H9 (cell line): ENCODE measurements around the gene SERPINC1. TPM values are rescaled to one million over a fixed set of nuclear protein-coding genes. Genes with fewer than 3 reads are reported as not detected.

Experiments
- DNase-seq: peaks from one replicate; pipeline ENCODE4 v3.0.0-alpha.2; 2017
- H2AFZ ChIP-seq: one replicate; pipeline ENCODE4 v1.6.1; 2013; ENCODE audit warnings: mild to moderate bottlenecking, low read length, control low read depth, moderate library complexity
- H2AK5ac ChIP-seq: 2 replicates; pipeline ENCODE4 v1.6.1; 2013; ENCODE audit warnings: low read length, control low read depth, mixed read lengths; ENCODE audit not compliant: insufficient read length
- H2BK120ac ChIP-seq: one replicate; pipeline ENCODE4 v1.6.1; 2013; ENCODE audit warnings: low read depth, mild to moderate bottlenecking, low read length, control low read depth, inconsistent platforms; ENCODE audit not compliant: poor library complexity, severe bottlenecking
- H2BK12ac ChIP-seq: 2 replicates; pipeline ENCODE4 v1.6.1; 2013; ENCODE audit warnings: low read length, control low read depth, mixed read lengths, low read depth; ENCODE audit not compliant: insufficient read length
- H2BK15ac ChIP-seq: 2 replicates; pipeline ENCODE4 v1.6.1; 2013; ENCODE audit warnings: low read depth, low read length, control low read depth
- H2BK20ac ChIP-seq: one replicate; pipeline ENCODE4 v1.6.1; 2013; ENCODE audit warnings: low read depth, mild to moderate bottlenecking, low read length, control low read depth, inconsistent platforms; ENCODE audit not compliant: poor library complexity, severe bottlenecking
- H2BK5ac ChIP-seq: 2 replicates; pipeline ENCODE4 v1.6.1; 2013; ENCODE audit warnings: low read length, control low read depth, mixed read lengths; ENCODE audit not compliant: insufficient read length
- H3K14ac ChIP-seq: 2 replicates; pipeline ENCODE4 v1.6.1; 2013; ENCODE audit warnings: low read length, control low read depth; ENCODE audit not compliant: insufficient read depth
- H3K18ac ChIP-seq: 2 replicates; pipeline ENCODE4 v1.6.1; 2013; ENCODE audit warnings: low read depth, mild to moderate bottlenecking, mixed read lengths, low read length, control low read depth; ENCODE audit not compliant: insufficient read length
- H3K23ac ChIP-seq: 2 replicates; pipeline ENCODE4 v1.6.1; 2013; ENCODE audit warnings: low read length, control low read depth, mixed read lengths, low read depth; ENCODE audit not compliant: insufficient read length
- H3K23me2 ChIP-seq: 2 replicates; pipeline ENCODE4 v1.6.1; 2013; ENCODE audit warnings: low read depth, mild to moderate bottlenecking, mixed read lengths, low read length, control low read depth; ENCODE audit not compliant: insufficient read length, poor library complexity, severe bottlenecking
- H3K27ac ChIP-seq: 2 replicates; pipeline ENCODE4 v1.5.1; 2013; ENCODE audit warnings: low read length, control low read depth, mixed read lengths, low read depth; ENCODE audit not compliant: insufficient read length
- H3K27me3 ChIP-seq: 2 replicates; pipeline ENCODE4 v1.6.1; 2013; ENCODE audit warnings: low read length, control low read depth, inconsistent platforms; ENCODE audit not compliant: insufficient read depth
- H3K4ac ChIP-seq: 2 replicates; pipeline ENCODE4 v1.6.1; 2013; ENCODE audit warnings: low read depth, mild to moderate bottlenecking, control low read depth, inconsistent platforms, low read length, moderate library complexity
- H3K4me1 ChIP-seq: 2 replicates; pipeline ENCODE4 v1.6.1; 2013; ENCODE audit warnings: low read length, control low read depth, inconsistent platforms; ENCODE audit not compliant: insufficient read depth
- H3K4me2 ChIP-seq: 2 replicates; pipeline ENCODE4 v1.6.1; 2013; ENCODE audit warnings: low read length, control low read depth, mixed read lengths; ENCODE audit not compliant: insufficient read length, insufficient read depth
- H3K56ac ChIP-seq: 2 replicates; pipeline ENCODE4 v1.6.1; 2013; ENCODE audit warnings: low read depth, mild to moderate bottlenecking, mixed read lengths, low read length, control low read depth; ENCODE audit not compliant: insufficient read length
- H3K79me1 ChIP-seq: 2 replicates; pipeline ENCODE4 v1.6.1; 2013; ENCODE audit warnings: low read depth, mild to moderate bottlenecking, moderate library complexity, low read length, control low read depth, inconsistent platforms; ENCODE audit not compliant: insufficient read depth, poor library complexity, severe bottlenecking
- H3K79me2 ChIP-seq: 2 replicates; pipeline ENCODE4 v1.6.1; 2013; ENCODE audit warnings: low read length, control low read depth, inconsistent platforms; ENCODE audit not compliant: insufficient read depth
- H3K9ac ChIP-seq: 2 replicates; pipeline ENCODE4 v1.6.1; 2013; ENCODE audit warnings: low read length, control low read depth, mixed read lengths; ENCODE audit not compliant: insufficient read length; ENCODE audit errors: extremely low read depth
- H3K9me3 ChIP-seq: one replicate; pipeline ENCODE4 v1.6.1; 2013; ENCODE audit warnings: low read depth, low read length, inconsistent platforms; ENCODE audit not compliant: control insufficient read depth
- H3T11ph ChIP-seq: one replicate; pipeline ENCODE4 v1.6.1; 2013; ENCODE audit warnings: mild to moderate bottlenecking, low read length, control low read depth, inconsistent platforms
- H4K20me1 ChIP-seq: one replicate; pipeline ENCODE4 v1.6.1; 2013; ENCODE audit not compliant: control insufficient read depth, insufficient read length, insufficient read depth
- H4K5ac ChIP-seq: 2 replicates; pipeline ENCODE4 v1.6.1; 2013; ENCODE audit warnings: low read depth, mild to moderate bottlenecking, mixed read lengths, low read length, control low read depth; ENCODE audit not compliant: insufficient read length
- H4K8ac ChIP-seq: replicated peaks from 2 replicates; pipeline ENCODE4 v1.6.1; 2013; ENCODE audit warnings: low read length, control low read depth, mixed read lengths, low read depth; ENCODE audit not compliant: insufficient read length
- H4K91ac ChIP-seq: 2 replicates; pipeline ENCODE4 v1.6.1; 2013; ENCODE audit warnings: low read depth, mild to moderate bottlenecking, moderate library complexity, mixed read lengths, low read length, control low read depth; ENCODE audit not compliant: insufficient read length
- H3K27ac Mint-ChIP-seq, 3 experiments: 2 replicates in 2 of 3; 3 replicates in 1 of 3; pipeline ENCODE4 v1.8.0; 2020 to 2021; ENCODE audit warnings: mixed read lengths in 3 of 3, mild to moderate bottlenecking in 1 of 3, moderate library complexity in 1 of 3
- H3K27me3 Mint-ChIP-seq: 2 replicates; pipeline ENCODE4 v1.8.0; 2021; ENCODE audit warnings: low read depth, mild to moderate bottlenecking, moderate library complexity, mixed read lengths
- H3K36me3 Mint-ChIP-seq, 3 experiments: 2 replicates in 2 of 3; 3 replicates in 1 of 3; pipeline ENCODE4 v1.8.0; 2020 to 2021; ENCODE audit warnings: low read depth in 3 of 3, mixed read lengths in 3 of 3; ENCODE audit not compliant: insufficient read depth in 1 of 3
- H3K4me1 Mint-ChIP-seq, 2 experiments: 2 replicates each; pipeline ENCODE4 v1.8.0; 2020; ENCODE audit warnings: mixed read lengths in 2 of 2
- H3K4me3 Mint-ChIP-seq, 2 experiments: 2 replicates in 1 of 2; 3 replicates in 1 of 2; pipeline ENCODE4 v1.8.0; 2020 to 2021; ENCODE audit warnings: mild to moderate bottlenecking in 2 of 2, mixed read lengths in 2 of 2, moderate library complexity in 1 of 2
- H3K9me3 Mint-ChIP-seq, 2 experiments: 2 replicates in 1 of 2; 3 replicates in 1 of 2; pipeline ENCODE4 v1.8.0; 2020; ENCODE audit warnings: mild to moderate bottlenecking in 2 of 2, mixed read lengths in 2 of 2, moderate library complexity in 1 of 2
- WGBS: extraction: QIAGEN DNeasy Blood & Tissue Kit; methylation state at CpG from one replicate; pipeline ENCODE4 v1.1.7; 2013; ENCODE audit warnings: missing lambda C conversion rate, low lambda C conversion rate, mixed read lengths; ENCODE audit not compliant: insufficient read length; ENCODE audit errors: extremely low coverage; 5-methylcytosine and 5-hydroxymethylcytosine counted together
- total RNA-seq: library from RNA; stranded (reverse); gene quantifications from 2 replicates; pipeline ENCODE4 v1.2.1, GENCODE V29; 2021
- TF ChIP-seq, protein P1 (sequence below): fragments of 200-600 bp; sonication (generic); conservative IDR thresholded peaks from 3 replicates; pipeline ENCODE4 v1.8.0; 2021; ENCODE audit warnings: antibody characterized with exemption, mild to moderate bottlenecking

The SERPINC1 gene
- total RNA-seq, 1 experiment from 2014 or later, result not detected

DNA sequence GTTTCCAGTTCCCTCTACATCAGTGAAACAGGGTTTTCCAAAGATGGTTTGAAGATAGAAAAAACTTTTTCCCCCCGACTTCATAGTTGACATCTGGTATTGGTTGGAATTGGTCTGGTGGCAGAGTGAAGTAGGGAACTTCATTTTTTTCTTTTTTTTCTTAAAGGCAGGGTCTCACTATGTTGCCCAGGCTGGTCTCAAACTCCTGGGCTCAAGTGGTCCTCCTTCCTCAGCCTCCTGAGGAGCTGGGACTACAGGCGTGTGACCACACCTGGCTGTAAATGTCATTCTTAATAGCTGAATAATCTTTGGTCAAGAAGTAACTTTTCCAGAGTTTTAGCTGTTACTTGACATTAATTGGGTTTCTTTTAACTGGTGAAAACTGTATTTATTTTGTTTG, 27.2 kb downstream of the SERPINC1 start:
- WGBS, result no CpG with 5 or more reads among the region's 2 CpGs

More for the DNA sequence above, 27.2 kb downstream of the SERPINC1 start:
- H3K27ac ChIP-seq, result no peak overlapping the region
- no peak overlapping the region for H3K56ac ChIP-seq
- DNase-seq, result no peak
- H3K79me1 ChIP-seq, result no peaks in the 10 kb centered on the region
- no peak overlapping the region for H3K4ac ChIP-seq
- no peak overlapping the region for H2AFZ ChIP-seq
- H3K23ac ChIP-seq, result no peak overlapping the region
- no peaks in the 10 kb centered on the region for H4K20me1 ChIP-seq
- H4K8ac ChIP-seq, result no peak overlapping the region
- H3K9me3 ChIP-seq, result no peaks in the 10 kb centered on the region
- H4K91ac ChIP-seq, result no peak overlapping the region
- H2BK12ac ChIP-seq, result no peak overlapping the region
- Mint-ChIP-seq H3K36me3 (peaks cover 10 to 19% (median 13%) of the 10 kb centered on the region in 3 experiments; a peak in 6 of 7 replicates), H3K9me3 (no peaks in the 10 kb centered on the region), H3K27me3 (no peaks in the 10 kb centered on the region), H3K4me3 (no peak overlapping the region), H3K4me1 (peaks cover 16 to 20% of the 10 kb centered on the region in 2 experiments), H3K27ac (no peak overlapping the region; a peak in 1 of 7 replicates)
- no peak overlapping the region for H3T11ph ChIP-seq
- TF ChIP-seq, protein P1, sequence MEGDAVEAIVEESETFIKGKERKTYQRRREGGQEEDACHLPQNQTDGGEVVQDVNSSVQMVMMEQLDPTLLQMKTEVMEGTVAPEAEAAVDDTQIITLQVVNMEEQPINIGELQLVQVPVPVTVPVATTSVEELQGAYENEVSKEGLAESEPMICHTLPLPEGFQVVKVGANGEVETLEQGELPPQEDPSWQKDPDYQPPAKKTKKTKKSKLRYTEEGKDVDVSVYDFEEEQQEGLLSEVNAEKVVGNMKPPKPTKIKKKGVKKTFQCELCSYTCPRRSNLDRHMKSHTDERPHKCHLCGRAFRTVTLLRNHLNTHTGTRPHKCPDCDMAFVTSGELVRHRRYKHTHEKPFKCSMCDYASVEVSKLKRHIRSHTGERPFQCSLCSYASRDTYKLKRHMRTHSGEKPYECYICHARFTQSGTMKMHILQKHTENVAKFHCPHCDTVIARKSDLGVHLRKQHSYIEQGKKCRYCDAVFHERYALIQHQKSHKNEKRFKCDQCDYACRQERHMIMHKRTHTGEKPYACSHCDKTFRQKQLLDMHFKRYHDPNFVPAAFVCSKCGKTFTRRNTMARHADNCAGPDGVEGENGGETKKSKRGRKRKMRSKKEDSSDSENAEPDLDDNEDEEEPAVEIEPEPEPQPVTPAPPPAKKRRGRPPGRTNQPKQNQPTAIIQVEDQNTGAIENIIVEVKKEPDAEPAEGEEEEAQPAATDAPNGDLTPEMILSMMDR, result no peak
- H2BK15ac ChIP-seq, result no peak overlapping the region
- no peaks in the 10 kb centered on the region for H3K23me2 ChIP-seq
- H3K79me2 ChIP-seq, result no peaks in the 10 kb centered on the region; the same call in 1 of the 2 replicates
- H3K14ac ChIP-seq, result no peak overlapping the region
- H2AK5ac ChIP-seq, result no peak overlapping the region
- H3K9ac ChIP-seq, result no peak overlapping the region
- no peak overlapping the region for H4K5ac ChIP-seq
- H3K4me1 ChIP-seq, result peaks cover 6% of the 10 kb centered on the region; the same call in 1 of the 2 replicates
- H2BK20ac ChIP-seq, result no peak overlapping the region
- H2BK120ac ChIP-seq, result no peak overlapping the region
- H3K4me2 ChIP-seq, result no peak overlapping the region
- H3K18ac ChIP-seq, result no peak overlapping the region
- H3K27me3 ChIP-seq, result no peaks in the 10 kb centered on the region
- H2BK5ac ChIP-seq, result no peak overlapping the region
